K562 (cell line): ENCODE measurements around the gene COL1A1. TPM values are rescaled to one million over a fixed set of nuclear protein-coding genes. Genes with fewer than 3 reads are reported as not detected.

Experiments used
- BCLAF1 ChIP-seq, 2 experiments: fragments of 450-650 bp in 1 of 2; IDR thresholded peaks; 2 replicates each; pipeline ENCODE4 v1.6.1; 2011 to 2017; ENCODE audit warnings: low read depth in 2 of 2, antibody characterized with exemption in 1 of 2, borderline replicate concordance in 1 of 2, low read length in 1 of 2, mild to moderate bottlenecking in 1 of 2, mixed read lengths in 1 of 2; ENCODE audit not compliant: control insufficient read depth in 1 of 2
- CEBPZ ChIP-seq: fragments of 150-350 bp; IDR thresholded peaks from 2 replicates; pipeline ENCODE4 v1.6.1; 2014; ENCODE audit warnings: low read depth, mild to moderate bottlenecking, low read length, borderline replicate concordance
- CREM ChIP-seq: IDR thresholded peaks from 2 replicates; pipeline ENCODE4 v1.6.1; 2014; ENCODE audit warnings: antibody characterized with exemption, low read depth
- ELF2 ChIP-seq: fragments of 250-450 bp; sonication (Bioruptor Pico); IDR thresholded peaks from 2 replicates; pipeline ENCODE4 v1.5.0; 2021; ENCODE audit warnings: mild to moderate bottlenecking
- FOXA3 ChIP-seq, 2 experiments: fragments of 450-650 bp in 1 of 2; sonication (generic) in 1 of 2; formaldehyde crosslinking; IDR thresholded peaks in 1 of 2; conservative IDR thresholded peaks in 1 of 2; 2 replicates each; pipeline versions ENCODE4 v1.4.0 to v1.8.0; 2020 to 2022; ENCODE audit warnings: mild to moderate bottlenecking in 2 of 2, missing genetic modification reagents in 1 of 2
- HNRNPL ChIP-seq: fragments of 200-400 bp; formaldehyde crosslinking; IDR thresholded peaks from 2 replicates; pipeline ENCODE4 v1.6.1; 2017; ENCODE audit warnings: low read depth, mild to moderate bottlenecking, low read length
- POLR3A ChIP-seq: IDR thresholded peaks from 2 replicates; pipeline ENCODE4 v1.6.1; 2011; ENCODE audit warnings: borderline replicate concordance, mild to moderate bottlenecking, moderate library complexity; ENCODE audit not compliant: insufficient read length, insufficient read depth; ENCODE audit errors: extremely low read depth
- SIN3A ChIP-seq, 2 experiments: fragments of 150-350 bp in 1 of 2; IDR thresholded peaks; 2 replicates each; pipeline ENCODE4 v1.6.1; 2011 to 2016; ENCODE audit warnings: borderline replicate concordance in 2 of 2, low read depth in 2 of 2, low read length in 2 of 2, mild to moderate bottlenecking in 2 of 2, moderate library complexity in 2 of 2; ENCODE audit not compliant: control insufficient read depth in 1 of 2
- ZBTB12 ChIP-seq: fragments of 250-450 bp; sonication (Bioruptor Pico); IDR thresholded peaks from 2 replicates; pipeline ENCODE4 v1.4.0; 2020
- ZKSCAN3 ChIP-seq: fragments of 250-450 bp; sonication (Bioruptor Pico); IDR thresholded peaks from 2 replicates; pipeline ENCODE4 v1.4.0; 2020
- ZNF175 ChIP-seq: fragments of 200-800 bp; sonication (Bioruptor generic); IDR thresholded peaks from 2 replicates; pipeline ENCODE4 v1.6.1; 2016; ENCODE audit warnings: low read depth, mild to moderate bottlenecking, missing genetic modification characterization, missing compliant biosample characterization
- polyA plus RNA-seq, 8 experiments: library from polyadenylated mRNA; depleted of rRNA in 4 of 8; stranded (reverse) in 5 of 8; unstranded in 3 of 8; fragments of >200 nt; fragmentation: Nextera tagmentation in 2 of 8; fragmentation: Illumina TruSeq in 1 of 8; extraction: Ambion mirVana in 2 of 8; extraction: Trizol in 1 of 8; gene quantifications; 2 replicates each; pipeline versions ENCODE4 v1.2.1 to v1.2.3, GENCODE V29; 2011 to 2014; ENCODE audit warnings: inconsistent platforms in 1 of 8, missing spikeins in 1 of 8
- total RNA-seq, 7 experiments: library from RNA; depleted of rRNA in 6 of 7; stranded (reverse); fragments of >200 nt in 6 of 7; fragmentation: Illumina TruSeq in 2 of 7; extraction: Trizol in 2 of 7; gene quantifications; 2 replicates each; pipeline versions ENCODE4 v1.2.1 to v1.2.3, GENCODE V29; 2011 to 2021; ENCODE audit warnings: low replicate concordance in 1 of 7
- TF ChIP-seq, protein P1 (sequence below): sonication (generic); formaldehyde crosslinking; IDR thresholded peaks from 2 replicates; pipeline ENCODE4 v1.8.0; 2022; ENCODE audit warnings: missing genetic modification reagents, mild to moderate bottlenecking, borderline replicate concordance
- TF ChIP-seq, protein P2 (sequence below): fragments of 250-450 bp; sonication (Bioruptor Pico); IDR thresholded peaks from 2 replicates; pipeline ENCODE4 v1.5.0; 2022; ENCODE audit warnings: mild to moderate bottlenecking

The COL1A1 gene
- total and polyA plus RNA-seq, 9 of the 15 experiments (the other 6 are each of a cell fraction or from before 2014, with no cell fraction given): 0.04 to 3.4 (median 0.18) TPM

DNA sequence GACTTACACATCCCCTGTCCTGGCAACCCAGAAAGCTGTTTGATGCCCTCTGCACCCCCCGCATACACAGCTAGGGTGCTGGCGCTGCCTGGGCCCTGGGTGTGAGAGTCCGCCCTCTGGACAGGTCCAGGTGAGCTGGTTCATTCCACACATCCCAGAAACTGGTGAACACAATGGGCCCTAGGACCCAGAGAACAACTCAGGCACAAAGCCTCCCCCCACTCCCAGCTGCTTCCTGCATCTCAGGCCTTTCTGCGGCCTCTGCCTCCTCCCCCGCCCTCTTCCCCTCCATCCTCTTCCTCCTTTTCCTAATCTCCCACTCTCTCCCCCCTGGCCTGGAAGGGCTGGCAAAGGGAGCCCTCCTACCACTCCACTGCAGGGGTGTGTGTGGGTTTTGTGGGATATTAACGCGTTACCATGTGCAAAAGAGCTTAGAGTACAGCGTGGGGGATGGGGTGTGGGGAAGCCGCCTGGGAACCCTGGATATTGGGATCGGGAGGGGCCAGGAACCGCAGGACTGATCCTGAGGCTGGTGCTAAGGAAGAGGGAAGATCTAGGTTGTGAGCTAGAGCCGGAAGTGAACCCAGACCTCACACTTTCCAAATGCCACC, 49.4 kb downstream of the COL1A1 start (continued):
- TF ChIP-seq CEBPZ (no peak), ZBTB12 (CRISPR knock-in tag) (no peak), HNRNPL (no peak), ELF2 (CRISPR knock-in tag) (peak; percentile 50; the same call in 1 of the 2 replicates), ZNF175 (CRISPR knock-in tag) (no peak), FOXA3 (CRISPR knock-in tag; conservative IDR thresholded peaks at IDR 0.05 in 1 of 2, IDR thresholded peaks at IDR 0.05 in 1 of 2) (no peak), POLR3A (no peak), BCLAF1 (IDR thresholded peaks at IDR 0.05; ENCODE audit: borderline replicate concordance in 1 of 2, control insufficient read depth in 1 of 2, low read depth in 2 of 2, low read length in 1 of 2) (no peak), ZKSCAN3 (CRISPR knock-in tag) (no peak), SIN3A (IDR thresholded peaks at IDR 0.05; ENCODE audit: borderline replicate concordance in 2 of 2, control insufficient read depth in 1 of 2, low read depth in 2 of 2, low read length in 2 of 2) (no peak), CREM (peak; percentile 66)
- TF ChIP-seq, protein P1, sequence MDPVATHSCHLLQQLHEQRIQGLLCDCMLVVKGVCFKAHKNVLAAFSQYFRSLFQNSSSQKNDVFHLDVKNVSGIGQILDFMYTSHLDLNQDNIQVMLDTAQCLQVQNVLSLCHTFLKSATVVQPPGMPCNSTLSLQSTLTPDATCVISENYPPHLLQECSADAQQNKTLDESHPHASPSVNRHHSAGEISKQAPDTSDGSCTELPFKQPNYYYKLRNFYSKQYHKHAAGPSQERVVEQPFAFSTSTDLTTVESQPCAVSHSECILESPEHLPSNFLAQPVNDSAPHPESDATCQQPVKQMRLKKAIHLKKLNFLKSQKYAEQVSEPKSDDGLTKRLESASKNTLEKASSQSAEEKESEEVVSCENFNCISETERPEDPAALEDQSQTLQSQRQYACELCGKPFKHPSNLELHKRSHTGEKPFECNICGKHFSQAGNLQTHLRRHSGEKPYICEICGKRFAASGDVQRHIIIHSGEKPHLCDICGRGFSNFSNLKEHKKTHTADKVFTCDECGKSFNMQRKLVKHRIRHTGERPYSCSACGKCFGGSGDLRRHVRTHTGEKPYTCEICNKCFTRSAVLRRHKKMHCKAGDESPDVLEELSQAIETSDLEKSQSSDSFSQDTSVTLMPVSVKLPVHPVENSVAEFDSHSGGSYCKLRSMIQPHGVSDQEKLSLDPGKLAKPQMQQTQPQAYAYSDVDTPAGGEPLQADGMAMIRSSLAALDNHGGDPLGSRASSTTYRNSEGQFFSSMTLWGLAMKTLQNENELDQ (CRISPR knock-in tag): no peak
- TF ChIP-seq, protein P2, sequence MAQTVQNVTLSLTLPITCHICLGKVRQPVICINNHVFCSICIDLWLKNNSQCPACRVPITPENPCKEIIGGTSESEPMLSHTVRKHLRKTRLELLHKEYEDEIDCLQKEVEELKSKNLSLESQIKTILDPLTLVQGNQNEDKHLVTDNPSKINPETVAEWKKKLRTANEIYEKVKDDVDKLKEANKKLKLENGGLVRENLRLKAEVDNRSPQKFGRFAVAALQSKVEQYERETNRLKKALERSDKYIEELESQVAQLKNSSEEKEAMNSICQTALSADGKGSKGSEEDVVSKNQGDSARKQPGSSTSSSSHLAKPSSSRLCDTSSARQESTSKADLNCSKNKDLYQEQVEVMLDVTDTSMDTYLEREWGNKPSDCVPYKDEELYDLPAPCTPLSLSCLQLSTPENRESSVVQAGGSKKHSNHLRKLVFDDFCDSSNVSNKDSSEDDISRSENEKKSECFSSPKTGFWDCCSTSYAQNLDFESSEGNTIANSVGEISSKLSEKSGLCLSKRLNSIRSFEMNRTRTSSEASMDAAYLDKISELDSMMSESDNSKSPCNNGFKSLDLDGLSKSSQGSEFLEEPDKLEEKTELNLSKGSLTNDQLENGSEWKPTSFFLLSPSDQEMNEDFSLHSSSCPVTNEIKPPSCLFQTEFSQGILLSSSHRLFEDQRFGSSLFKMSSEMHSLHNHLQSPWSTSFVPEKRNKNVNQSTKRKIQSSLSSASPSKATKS (CRISPR knock-in tag): no peak
